Liver (tissue), 9 donors: ENCODE measurements around the gene EXPH5. TPM values are rescaled to one million over a fixed set of nuclear protein-coding genes. Genes with fewer than 3 reads are reported as not detected.

Source experiments
- DNase-seq: peaks from one replicate; pipeline ENCODE4 v3.0.0-alpha.2; 2017; ENCODE audit warnings: low spot score
- H3K27ac ChIP-seq, 2 donors: one replicate each; pipeline ENCODE4 v1.7.0; 2013; ENCODE audit warnings: inconsistent platforms in 2 of 2, low read length in 2 of 2, control low read depth in 1 of 2, low read depth in 1 of 2, mild to moderate bottlenecking in 1 of 2
- H3K27me3 ChIP-seq, 4 donors: one replicate each; pipeline versions ENCODE4 v1.6.1 to v1.7.0; 2013; ENCODE audit warnings: low read length in 3 of 4, inconsistent platforms in 1 of 4, mild to moderate bottlenecking in 1 of 4, moderate library complexity in 1 of 4; ENCODE audit not compliant: control insufficient read depth in 4 of 4, insufficient read depth in 4 of 4
- H3K36me3 ChIP-seq, 4 donors: one replicate each; pipeline versions ENCODE4 v1.6.1 to v1.7.0; 2013; ENCODE audit warnings: low read length in 3 of 4, mild to moderate bottlenecking in 3 of 4, low read depth in 1 of 4, moderate library complexity in 1 of 4; ENCODE audit not compliant: control insufficient read depth in 4 of 4, insufficient read depth in 3 of 4
- H3K4me1 ChIP-seq, 4 donors: one replicate each; pipeline versions ENCODE4 v1.6.1 to v1.7.0; 2013; ENCODE audit warnings: low read length in 3 of 4, mild to moderate bottlenecking in 3 of 4, moderate library complexity in 1 of 4; ENCODE audit not compliant: control insufficient read depth in 4 of 4, insufficient read depth in 4 of 4
- H3K4me3 ChIP-seq, 3 donors: one replicate each; pipeline versions ENCODE4 v1.6.1 to v1.7.0; 2013; ENCODE audit warnings: low read length in 3 of 3, control low read depth in 1 of 3, low read depth in 1 of 3, mild to moderate bottlenecking in 1 of 3
- H3K9ac ChIP-seq, 2 donors: one replicate each; pipeline ENCODE4 v1.7.0; 2013; ENCODE audit warnings: low read length in 2 of 2, mild to moderate bottlenecking in 2 of 2, moderate library complexity in 2 of 2, control low read depth in 1 of 2, low read depth in 1 of 2
- H3K9me3 ChIP-seq, 4 donors: one replicate each; pipeline versions ENCODE4 v1.6.1 to v1.7.0; 2013; ENCODE audit warnings: low read length in 3 of 4; ENCODE audit not compliant: control insufficient read depth in 4 of 4
- EGR1 ChIP-seq, 2 donors: IDR thresholded peaks; 2 replicates each; pipeline ENCODE4 v1.6.1; 2016 to 2018; ENCODE audit warnings: antibody characterized with exemption in 2 of 2, low read depth in 2 of 2
- FOXA1 ChIP-seq: IDR thresholded peaks from 2 replicates; pipeline ENCODE4 v1.6.1; 2016; ENCODE audit warnings: antibody characterized with exemption
- FOXA2 ChIP-seq: IDR thresholded peaks from 2 replicates; pipeline ENCODE4 v1.6.1; 2016; ENCODE audit warnings: antibody characterized with exemption
- GABPA ChIP-seq, 2 donors: IDR thresholded peaks in 1 of 2; conservative IDR thresholded peaks in 1 of 2; 2 replicates each; pipeline ENCODE4 v1.6.1; 2016; ENCODE audit warnings: antibody characterized with exemption in 2 of 2, mild to moderate bottlenecking in 1 of 2, moderate library complexity in 1 of 2
- HNF4G ChIP-seq: IDR thresholded peaks from 2 replicates; pipeline ENCODE4 v1.6.1; 2016; ENCODE audit warnings: antibody characterized with exemption
- NR2F2 ChIP-seq: IDR thresholded peaks from 2 replicates; pipeline ENCODE4 v1.6.1; 2016; ENCODE audit warnings: antibody characterized with exemption
- RAD21 ChIP-seq, 2 donors: IDR thresholded peaks; 2 replicates each; pipeline ENCODE4 v1.6.1; 2016; ENCODE audit warnings: antibody characterized with exemption in 2 of 2, mild to moderate bottlenecking in 2 of 2
- RXRA ChIP-seq, 2 donors: IDR thresholded peaks; 2 replicates each; pipeline ENCODE4 v1.6.1; 2017 to 2018; ENCODE audit warnings: antibody characterized with exemption in 2 of 2, mild to moderate bottlenecking in 1 of 2
- SP1 ChIP-seq: IDR thresholded peaks from 2 replicates; pipeline ENCODE4 v1.6.1; 2018; ENCODE audit warnings: antibody characterized with exemption, mild to moderate bottlenecking
- TAF1 ChIP-seq: conservative IDR thresholded peaks from 2 replicates; pipeline ENCODE4 v1.6.1; 2016; ENCODE audit warnings: antibody characterized with exemption, mild to moderate bottlenecking
- YY1 ChIP-seq: IDR thresholded peaks from 2 replicates; pipeline ENCODE4 v1.6.1; 2016; ENCODE audit warnings: antibody characterized with exemption, mild to moderate bottlenecking
- WGBS: extraction: QIAGEN DNeasy Blood & Tissue Kit; methylation state at CpG from one replicate; pipeline ENCODE4 v1.1.7; 2013; 5-methylcytosine and 5-hydroxymethylcytosine counted together
- polyA plus RNA-seq, 2 donors: library from polyadenylated mRNA; stranded (reverse) in 1 of 2; unstranded in 1 of 2; fragments of 200-250 nt in 1 of 2; fragments of >200 nt in 1 of 2; fragmentation: Nextera tagmentation in 1 of 2; extraction: Ambion mirVana in 1 of 2; gene quantifications; one replicate each; pipeline versions ENCODE4 v1.2.1 to v1.2.3, GENCODE V29; 2013 to 2015
- total RNA-seq, 2 donors: library from RNA; depleted of rRNA; stranded (reverse); fragments of >200 nt; gene quantifications; one replicate each; pipeline ENCODE4 v1.2.3, GENCODE V29; 2014
- TF ChIP-seq, protein P1 (sequence below): fragments of 150-350 bp; IDR thresholded peaks from 2 replicates; pipeline ENCODE4 v1.5.1; 2017; ENCODE audit warnings: improper control_type of control experiment, low read depth, low read length; ENCODE audit not compliant: missing input control
- TF ChIP-seq, protein P2 (sequence below): IDR thresholded peaks from 2 replicates; pipeline ENCODE4 v1.6.1; 2016; ENCODE audit warnings: antibody characterized with exemption
- TF ChIP-seq, protein P3 (sequence below): IDR thresholded peaks from 2 replicates; pipeline ENCODE4 v1.6.1; 2016; ENCODE audit warnings: antibody characterized with exemption
- TF ChIP-seq, protein P4 (sequence below): IDR thresholded peaks from 2 replicates; pipeline ENCODE4 v1.6.1; 2016; ENCODE audit warnings: antibody characterized with exemption, mild to moderate bottlenecking
- donor health status: healthy.
- donor health status: healthy.
- donor health status: healthy.
- donor health status: healthy.
- donor health status: healthy.

Gene EXPH5
- total and polyA plus RNA-seq, 4 donors, result 0.47 to 6.1 (median 1.5) TPM

DNA sequence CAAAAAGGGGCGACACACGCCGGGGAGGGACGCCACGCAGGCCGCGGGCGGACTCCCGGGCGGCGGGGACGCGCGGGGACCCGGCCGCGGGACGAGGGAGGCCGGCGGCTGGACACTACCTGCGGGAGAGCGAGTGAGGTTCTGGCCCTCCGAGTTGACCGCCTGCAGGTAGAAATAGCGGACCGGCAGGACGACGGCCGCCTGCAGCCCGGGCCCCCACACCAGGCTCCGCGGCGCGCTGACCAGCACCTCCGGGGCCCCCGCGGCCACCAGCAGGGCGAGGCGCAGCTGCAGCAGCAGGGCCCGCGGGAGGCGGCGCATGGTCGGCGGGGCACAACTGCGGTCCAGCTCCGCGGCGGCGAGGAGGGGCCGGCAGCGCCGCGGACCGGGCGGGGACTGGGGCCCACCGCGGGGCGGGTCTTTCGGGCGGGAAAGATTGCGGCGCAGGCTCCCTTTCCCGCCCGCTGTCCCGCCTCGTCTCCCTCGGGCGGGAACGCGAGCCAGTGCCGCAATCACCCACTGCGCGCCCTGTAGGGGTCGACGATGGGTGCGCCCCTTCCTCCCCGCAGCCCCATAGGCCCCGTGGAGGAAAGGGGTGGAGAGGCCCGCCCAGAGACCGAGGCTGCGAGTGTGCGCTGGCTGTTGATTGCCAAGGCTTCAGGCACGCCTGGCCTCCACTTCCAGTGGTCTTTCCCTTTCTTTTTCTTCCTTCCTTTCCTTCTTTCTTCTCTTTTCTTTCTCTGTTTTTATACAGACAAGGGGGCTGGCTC, 95.3 kb downstream of the EXPH5 start, which contains the start of gene POGLUT3:
POGLUT3 (minus strand) TSS at position 339 of the 770 bp plus-strand sequence; CDS start at position 321, 18 bp downstream.
- under 1% methylated on average over 84 of the region's 84 CpGs for WGBS
- Histone ChIP-seq H3K4me1 (peaks cover 0 to 6% (median 4%) of the 10 kb centered on the region in 4 donors), H3K4me3 (peak within 1 kb of the TSS; percentile 47 to 77 (median 64)), H3K9me3 (no peaks in the 10 kb centered on the region), H3K27me3 (no peaks in the 10 kb centered on the region), H3K27ac (peak within 1 kb of the TSS; percentile 92 to 93), H3K9ac (peak within 1 kb of the TSS; percentile 79 to 89), H3K36me3 (no peaks in the 10 kb centered on the region)
- TF ChIP-seq SP1 (no peak), YY1 (no peak), GABPA (IDR thresholded peaks at IDR 0.05 in 1 of 2, conservative IDR thresholded peaks at IDR 0.05 in 1 of 2) (no peak), FOXA2 (no peak), RAD21 (IDR thresholded peaks at IDR 0.05) (no peak), RXRA (IDR thresholded peaks at IDR 0.05) (no peak), EGR1 (IDR thresholded peaks at IDR 0.05; ENCODE audit: low read depth in 2 of 2) (no peak), NR2F2 (no peak)
- TF ChIP-seq, protein P1, sequence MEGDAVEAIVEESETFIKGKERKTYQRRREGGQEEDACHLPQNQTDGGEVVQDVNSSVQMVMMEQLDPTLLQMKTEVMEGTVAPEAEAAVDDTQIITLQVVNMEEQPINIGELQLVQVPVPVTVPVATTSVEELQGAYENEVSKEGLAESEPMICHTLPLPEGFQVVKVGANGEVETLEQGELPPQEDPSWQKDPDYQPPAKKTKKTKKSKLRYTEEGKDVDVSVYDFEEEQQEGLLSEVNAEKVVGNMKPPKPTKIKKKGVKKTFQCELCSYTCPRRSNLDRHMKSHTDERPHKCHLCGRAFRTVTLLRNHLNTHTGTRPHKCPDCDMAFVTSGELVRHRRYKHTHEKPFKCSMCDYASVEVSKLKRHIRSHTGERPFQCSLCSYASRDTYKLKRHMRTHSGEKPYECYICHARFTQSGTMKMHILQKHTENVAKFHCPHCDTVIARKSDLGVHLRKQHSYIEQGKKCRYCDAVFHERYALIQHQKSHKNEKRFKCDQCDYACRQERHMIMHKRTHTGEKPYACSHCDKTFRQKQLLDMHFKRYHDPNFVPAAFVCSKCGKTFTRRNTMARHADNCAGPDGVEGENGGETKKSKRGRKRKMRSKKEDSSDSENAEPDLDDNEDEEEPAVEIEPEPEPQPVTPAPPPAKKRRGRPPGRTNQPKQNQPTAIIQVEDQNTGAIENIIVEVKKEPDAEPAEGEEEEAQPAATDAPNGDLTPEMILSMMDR, result no peak
- TF ChIP-seq, protein P2, sequence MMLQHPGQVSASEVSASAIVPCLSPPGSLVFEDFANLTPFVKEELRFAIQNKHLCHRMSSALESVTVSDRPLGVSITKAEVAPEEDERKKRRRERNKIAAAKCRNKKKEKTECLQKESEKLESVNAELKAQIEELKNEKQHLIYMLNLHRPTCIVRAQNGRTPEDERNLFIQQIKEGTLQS, result no peak
- TF ChIP-seq, protein P3, sequence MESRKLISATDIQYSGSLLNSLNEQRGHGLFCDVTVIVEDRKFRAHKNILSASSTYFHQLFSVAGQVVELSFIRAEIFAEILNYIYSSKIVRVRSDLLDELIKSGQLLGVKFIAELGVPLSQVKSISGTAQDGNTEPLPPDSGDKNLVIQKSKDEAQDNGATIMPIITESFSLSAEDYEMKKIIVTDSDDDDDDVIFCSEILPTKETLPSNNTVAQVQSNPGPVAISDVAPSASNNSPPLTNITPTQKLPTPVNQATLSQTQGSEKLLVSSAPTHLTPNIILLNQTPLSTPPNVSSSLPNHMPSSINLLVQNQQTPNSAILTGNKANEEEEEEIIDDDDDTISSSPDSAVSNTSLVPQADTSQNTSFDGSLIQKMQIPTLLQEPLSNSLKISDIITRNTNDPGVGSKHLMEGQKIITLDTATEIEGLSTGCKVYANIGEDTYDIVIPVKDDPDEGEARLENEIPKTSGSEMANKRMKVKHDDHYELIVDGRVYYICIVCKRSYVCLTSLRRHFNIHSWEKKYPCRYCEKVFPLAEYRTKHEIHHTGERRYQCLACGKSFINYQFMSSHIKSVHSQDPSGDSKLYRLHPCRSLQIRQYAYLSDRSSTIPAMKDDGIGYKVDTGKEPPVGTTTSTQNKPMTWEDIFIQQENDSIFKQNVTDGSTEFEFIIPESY, result no peak
- peak; percentile 71 for DNase-seq

DNA sequence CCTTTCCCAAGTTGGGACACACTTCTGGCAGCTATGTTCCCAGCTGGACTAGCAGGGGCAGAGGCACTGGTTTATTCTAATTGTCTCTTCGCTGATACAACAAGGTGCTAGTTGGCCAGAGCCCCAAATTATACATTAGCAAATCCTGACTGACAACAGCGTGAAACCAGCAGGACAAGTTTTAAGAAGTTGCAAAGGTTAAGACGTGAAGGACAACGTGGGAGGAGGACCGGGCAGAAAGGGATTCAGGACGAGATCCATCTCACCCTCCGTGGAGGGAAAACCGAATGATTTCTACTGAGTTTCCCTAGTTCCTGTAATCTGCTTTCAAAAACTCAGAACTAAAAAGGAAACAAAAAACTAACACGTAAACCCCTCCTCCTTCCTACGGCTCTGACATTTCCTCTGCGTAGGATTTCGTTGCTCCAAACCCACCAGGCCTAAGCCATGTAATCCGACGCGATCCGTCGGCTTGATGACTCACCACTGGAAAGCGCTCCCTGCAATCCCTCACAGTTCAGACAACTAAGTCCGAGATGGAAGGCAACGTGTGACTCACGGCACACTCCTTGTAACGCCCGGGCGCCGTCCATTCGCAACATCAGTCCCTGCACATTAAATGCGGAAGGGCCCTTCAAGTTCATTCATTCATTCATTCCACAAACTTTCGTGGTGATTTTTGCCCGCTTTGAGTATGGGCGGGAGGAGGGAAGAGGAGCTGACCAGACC, 96.1 kb downstream of the EXPH5 start:
- Histone ChIP-seq H3K36me3 (no peaks in the 10 kb centered on the region), H3K4me3 (peak overlapping the region; percentile 47 to 77 (median 64)), H3K9ac (peak overlapping the region; percentile 79 to 89), H3K27ac (peak overlapping the region; percentile 92 to 93), H3K27me3 (no peaks in the 10 kb centered on the region), H3K9me3 (no peaks in the 10 kb centered on the region), H3K4me1 (peaks cover 0 to 6% (median 4%) of the 10 kb centered on the region in 4 donors)
- peak; percentile 58 for DNase-seq
- WGBS, result 1% methylated on average over 30 of the region's 30 CpGs
- TF ChIP-seq FOXA2 (no peak), RXRA (IDR thresholded peaks at IDR 0.05) (peak in 1 of 2 donors; percentile 14), YY1 (peak; percentile 76), FOXA1 (no peak), HNF4G (no peak), GABPA (IDR thresholded peaks at IDR 0.05 in 1 of 2, conservative IDR thresholded peaks at IDR 0.05 in 1 of 2) (peak in 1 of 2 donors; percentile 37), NR2F2 (no peak), RAD21 (IDR thresholded peaks at IDR 0.05) (peak; percentile 38 to 52), TAF1 (peak; percentile 85)
- TF ChIP-seq, protein P3, result no peak
- TF ChIP-seq, protein P4, sequence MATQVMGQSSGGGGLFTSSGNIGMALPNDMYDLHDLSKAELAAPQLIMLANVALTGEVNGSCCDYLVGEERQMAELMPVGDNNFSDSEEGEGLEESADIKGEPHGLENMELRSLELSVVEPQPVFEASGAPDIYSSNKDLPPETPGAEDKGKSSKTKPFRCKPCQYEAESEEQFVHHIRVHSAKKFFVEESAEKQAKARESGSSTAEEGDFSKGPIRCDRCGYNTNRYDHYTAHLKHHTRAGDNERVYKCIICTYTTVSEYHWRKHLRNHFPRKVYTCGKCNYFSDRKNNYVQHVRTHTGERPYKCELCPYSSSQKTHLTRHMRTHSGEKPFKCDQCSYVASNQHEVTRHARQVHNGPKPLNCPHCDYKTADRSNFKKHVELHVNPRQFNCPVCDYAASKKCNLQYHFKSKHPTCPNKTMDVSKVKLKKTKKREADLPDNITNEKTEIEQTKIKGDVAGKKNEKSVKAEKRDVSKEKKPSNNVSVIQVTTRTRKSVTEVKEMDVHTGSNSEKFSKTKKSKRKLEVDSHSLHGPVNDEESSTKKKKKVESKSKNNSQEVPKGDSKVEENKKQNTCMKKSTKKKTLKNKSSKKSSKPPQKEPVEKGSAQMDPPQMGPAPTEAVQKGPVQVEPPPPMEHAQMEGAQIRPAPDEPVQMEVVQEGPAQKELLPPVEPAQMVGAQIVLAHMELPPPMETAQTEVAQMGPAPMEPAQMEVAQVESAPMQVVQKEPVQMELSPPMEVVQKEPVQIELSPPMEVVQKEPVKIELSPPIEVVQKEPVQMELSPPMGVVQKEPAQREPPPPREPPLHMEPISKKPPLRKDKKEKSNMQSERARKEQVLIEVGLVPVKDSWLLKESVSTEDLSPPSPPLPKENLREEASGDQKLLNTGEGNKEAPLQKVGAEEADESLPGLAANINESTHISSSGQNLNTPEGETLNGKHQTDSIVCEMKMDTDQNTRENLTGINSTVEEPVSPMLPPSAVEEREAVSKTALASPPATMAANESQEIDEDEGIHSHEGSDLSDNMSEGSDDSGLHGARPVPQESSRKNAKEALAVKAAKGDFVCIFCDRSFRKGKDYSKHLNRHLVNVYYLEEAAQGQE, result peak; percentile 77
- TF ChIP-seq, protein P1, result no peak
- TF ChIP-seq, protein P2, result peak; percentile 96
